Breast epithelium (tissue), 3 donors: ENCODE data around the gene MOB3A.
A peak's percentile ranks its signal among the peaks of the same experiment; 100 is the strongest.

Experiments used
- CTCF ChIP-seq, 3 donors: fragments of 450-650 bp; IDR thresholded peaks; one replicate each; pipeline ENCODE4 v1.5.1; 2016 to 2017; ENCODE audit warnings: antibody characterized with exemption in 3 of 3, mild to moderate bottlenecking in 3 of 3, moderate library complexity in 3 of 3
- POLR2AphosphoS5 ChIP-seq, 3 donors: sonication (generic); formaldehyde crosslinking; IDR thresholded peaks; one replicate each; pipeline ENCODE4 v1.6.1; 2017; ENCODE audit warnings: antibody characterized with exemption in 3 of 3

- TF ChIP-seq CTCF (IDR thresholded peaks at IDR 0.05) = peak; percentile 19 to 48 (median 27)
- no peak for TF ChIP-seq POLR2AphosphoS5 (IDR thresholded peaks at IDR 0.05)
Measured at GRCh38 chr19:2096480-2097202, 515 bp upstream of the MOB3A start, which contains the start of gene IZUMO4.
